KOPT-K1 (cell line): ENCODE data around the gene TBC1D8.

ENCODE experiments used
- H3K27ac ChIP-seq: fragments of 200-600 bp; sonication (generic); 2 replicates; pipeline ENCODE4 v1.5.1; 2016; ENCODE audit warnings: antibody characterized with exemption, mild to moderate bottlenecking, low read depth, low read length; ENCODE audit not compliant: poor library complexity, severe bottlenecking
- H3K36me3 ChIP-seq: fragments of 200-600 bp; sonication (generic); 2 replicates; pipeline ENCODE4 v1.5.1; 2017; ENCODE audit warnings: antibody characterized with exemption, mild to moderate bottlenecking, low read length, moderate library complexity; ENCODE audit not compliant: insufficient read depth
- H3K9me3 ChIP-seq: fragments of 200-600 bp; sonication (generic); 2 replicates; pipeline ENCODE4 v1.5.1; 2017; ENCODE audit warnings: antibody characterized with exemption, low read length, mild to moderate bottlenecking; ENCODE audit not compliant: insufficient read depth, poor library complexity, severe bottlenecking

TBC1D8 gene

GRCh38 chr2:101027852-101028251 is 123.3 kb downstream of the TBC1D8 start:
- H3K36me3 ChIP-seq: peaks cover 19% of the 10 kb centered on the region
- H3K27ac ChIP-seq: no peak overlapping the region
- H3K9me3 ChIP-seq: no peaks in the 10 kb centered on the region

DNA sequence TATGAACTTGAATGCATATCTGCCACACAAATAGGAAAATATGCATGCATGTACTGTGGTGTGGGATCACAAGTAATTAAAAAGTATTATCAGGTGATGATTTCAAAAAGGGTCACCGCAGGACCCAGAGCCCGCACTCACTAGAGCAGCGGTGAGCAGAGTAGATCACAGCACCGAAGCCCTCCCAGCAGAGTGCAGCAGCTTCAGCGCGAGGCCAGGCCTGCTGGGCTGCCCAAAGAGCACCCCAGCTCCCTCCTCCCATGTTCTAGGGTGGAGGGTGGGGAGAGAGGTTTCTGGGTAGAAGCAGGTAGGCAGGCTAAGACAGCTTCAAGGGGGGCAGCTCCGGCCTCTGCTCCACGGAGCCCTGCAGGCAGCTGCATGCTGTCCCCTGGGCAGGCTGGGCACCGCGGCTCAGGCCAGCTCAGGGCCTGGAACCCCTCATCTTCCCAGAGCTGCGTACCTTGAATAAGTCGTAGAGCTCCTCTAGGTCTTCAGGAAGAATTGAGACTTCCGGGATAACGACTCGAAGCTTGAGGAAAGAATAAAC is 124.2 kb downstream of the TBC1D8 start:
- Histone ChIP-seq H3K27ac (no peak overlapping the region), H3K36me3 (peaks cover 20% of the 10 kb centered on the region), H3K9me3 (no peaks in the 10 kb centered on the region)

DNA sequence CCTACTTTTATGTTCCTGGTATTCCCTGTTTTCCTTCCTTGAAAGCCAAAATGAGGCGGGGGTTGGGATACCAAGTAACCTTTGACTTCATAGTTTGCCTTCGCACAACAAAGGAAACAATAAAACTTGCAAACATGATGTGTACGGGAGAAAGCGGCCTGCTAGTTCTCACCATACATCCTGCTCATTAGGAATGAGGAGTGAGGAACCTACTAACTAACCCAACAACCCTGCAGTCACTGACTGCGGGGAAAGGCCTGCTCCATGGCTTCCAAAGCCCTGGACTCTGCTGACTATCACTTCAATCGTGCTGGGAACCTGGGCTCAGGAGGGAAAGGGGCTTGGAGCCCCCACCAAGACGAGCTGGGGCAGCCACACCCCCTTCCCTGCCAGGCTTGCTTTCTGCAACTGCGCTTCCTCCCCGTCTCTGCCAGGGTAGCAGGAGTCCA is 124.9 kb downstream of the TBC1D8 start:
- no peak overlapping the region for H3K27ac ChIP-seq
- H3K9me3 ChIP-seq: no peaks in the 10 kb centered on the region
- H3K36me3 ChIP-seq: peaks cover 27% of the 10 kb centered on the region

DNA sequence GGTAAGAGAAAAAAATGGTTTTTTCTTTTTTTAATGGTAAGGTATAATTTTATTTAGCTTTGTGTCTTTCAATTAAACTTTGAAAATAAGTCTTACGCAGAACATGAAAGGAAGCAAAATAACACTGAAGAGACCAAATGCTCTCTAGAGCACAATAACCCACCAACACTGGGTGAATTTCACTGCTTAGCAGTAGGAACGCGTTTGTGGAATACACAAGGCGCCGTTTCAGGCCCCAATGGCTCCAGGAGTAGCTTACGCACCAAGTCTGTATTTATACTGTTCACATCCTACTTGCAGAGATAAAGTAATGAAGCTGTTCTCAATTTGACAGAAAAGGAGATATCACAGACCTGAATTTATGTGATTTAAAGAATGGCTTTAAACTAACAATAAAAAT is 125.6 kb downstream of the TBC1D8 start:
- H3K9me3 ChIP-seq: no peaks in the 10 kb centered on the region
- H3K36me3 ChIP-seq: peaks cover 35% of the 10 kb centered on the region

GRCh38 chr2:101023327-101024107 is 127.7 kb downstream of the TBC1D8 start:
- H3K36me3 ChIP-seq: peaks cover 55% of the 10 kb centered on the region
- no peak overlapping the region for H3K27ac ChIP-seq
- H3K9me3 ChIP-seq: no peaks in the 10 kb centered on the region

More for the DNA sequence above, 125.6 kb downstream of the TBC1D8 start:
- no peak overlapping the region for H3K27ac ChIP-seq

DNA sequence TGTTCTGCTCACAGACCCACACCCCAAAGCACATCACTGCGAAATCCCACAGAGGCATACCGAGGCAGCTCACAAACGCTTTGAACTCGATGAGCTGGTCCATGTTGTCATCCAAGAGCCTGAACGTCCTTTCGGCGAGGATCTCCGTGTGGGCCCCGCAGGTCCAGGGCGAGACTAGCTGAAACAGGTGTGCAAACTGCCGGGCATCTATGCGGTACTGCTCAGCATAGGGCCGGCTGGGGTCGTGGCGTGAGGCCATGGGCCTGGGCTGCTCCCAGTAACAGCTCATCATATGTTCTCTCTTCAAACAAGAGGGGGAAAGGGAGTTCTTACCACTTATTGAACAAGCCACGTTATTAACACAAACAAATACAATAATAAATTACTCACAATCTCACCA is 129.0 kb downstream of the TBC1D8 start:
- peaks cover 64% of the 10 kb centered on the region for H3K36me3 ChIP-seq
- H3K27ac ChIP-seq: no peak overlapping the region
- H3K9me3 ChIP-seq: no peaks in the 10 kb centered on the region

- Histone ChIP-seq H3K36me3 (peaks cover 72% of the 10 kb centered on the region), H3K27ac (no peak overlapping the region), H3K9me3 (peaks cover 8% of the 10 kb centered on the region)
These were observed 132.2 kb downstream of the TBC1D8 start for GRCh38 chr2:101018934-101019333.

GRCh38 chr2:101017371-101017770 is 133.8 kb downstream of the TBC1D8 start:
- Histone ChIP-seq H3K9me3 (peaks cover 8% of the 10 kb centered on the region), H3K36me3 (peaks cover 84% of the 10 kb centered on the region), H3K27ac (no peak overlapping the region)

GRCh38 chr2:101014264-101014857 is 136.8 kb downstream of the TBC1D8 start:
- no peak overlapping the region for H3K27ac ChIP-seq
- peaks cover 8% of the 10 kb centered on the region for H3K9me3 ChIP-seq

DNA sequence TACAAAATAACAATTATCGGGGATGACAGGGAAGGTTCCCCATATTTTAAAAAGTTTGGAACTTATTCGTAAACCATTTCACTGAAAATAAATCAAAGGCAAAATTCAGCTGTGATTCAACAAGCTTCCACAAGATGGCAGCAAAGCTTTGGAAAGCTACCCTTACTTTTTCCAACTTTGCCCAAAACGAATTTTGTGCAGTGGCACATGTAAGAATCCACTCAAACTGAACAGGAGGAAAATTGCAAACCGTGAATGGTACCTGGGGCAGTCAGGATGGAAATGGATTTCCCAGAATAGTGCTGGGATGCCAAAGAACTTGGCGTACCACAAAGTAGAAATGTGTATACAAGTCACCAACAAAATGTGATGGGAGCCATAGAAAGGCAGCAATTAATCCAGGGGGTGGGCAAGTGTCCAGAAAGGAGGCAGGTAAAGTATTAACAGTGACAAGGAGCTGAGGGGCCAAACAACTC is 138.4 kb downstream of the TBC1D8 start:
- Histone ChIP-seq H3K27ac (no peak overlapping the region), H3K9me3 (peaks cover 8% of the 10 kb centered on the region), H3K36me3 (peaks cover 83% of the 10 kb centered on the region)

More at GRCh38 chr2:101014264-101014857, 136.8 kb downstream of the TBC1D8 start:
- peaks cover 84% of the 10 kb centered on the region for H3K36me3 ChIP-seq

DNA sequence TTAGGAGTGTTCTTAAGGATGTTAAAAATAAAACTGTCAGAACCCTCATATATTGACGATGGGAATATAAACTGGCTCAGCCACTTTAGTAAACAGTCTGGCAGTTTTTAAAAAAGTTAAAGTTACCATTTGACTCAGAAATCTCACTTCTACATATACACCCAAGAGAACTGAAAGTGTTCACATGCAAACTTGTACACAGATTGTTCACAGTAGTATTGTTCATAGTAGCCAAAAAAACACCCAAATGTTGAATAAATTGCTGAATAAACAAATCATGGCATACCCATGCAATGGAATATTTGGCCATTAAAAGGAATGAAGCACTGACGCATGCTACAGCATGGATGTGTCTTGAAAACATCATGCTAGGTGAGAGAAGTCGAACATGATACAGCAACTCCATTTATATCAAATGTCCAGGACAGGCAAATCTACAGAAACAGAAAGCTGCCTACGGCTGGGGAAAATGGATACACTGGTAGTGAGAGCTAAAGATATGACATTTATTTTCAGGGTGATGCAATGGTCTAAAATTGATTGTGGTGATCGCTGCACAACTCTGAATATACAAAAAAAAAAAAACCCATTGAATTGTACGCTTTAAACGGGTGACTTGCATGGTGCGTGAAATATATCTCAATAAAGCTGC is 139.0 kb downstream of the TBC1D8 start:
- Histone ChIP-seq H3K27ac (no peak overlapping the region), H3K9me3 (peaks cover 8% of the 10 kb centered on the region), H3K36me3 (peaks cover 83% of the 10 kb centered on the region)

GRCh38 chr2:101011152-101011551 is 140.0 kb downstream of the TBC1D8 start:
- Histone ChIP-seq H3K27ac (no peak overlapping the region), H3K36me3 (peaks cover 91% of the 10 kb centered on the region)

GRCh38 chr2:101007415-101008345 is 143.5 kb downstream of the TBC1D8 start:
- Histone ChIP-seq H3K36me3 (peaks cover 96% of the 10 kb centered on the region), H3K9me3 (no peaks in the 10 kb centered on the region), H3K27ac (no peak overlapping the region)

More at GRCh38 chr2:101011152-101011551, 140.0 kb downstream of the TBC1D8 start:
- peaks cover 8% of the 10 kb centered on the region for H3K9me3 ChIP-seq

DNA sequence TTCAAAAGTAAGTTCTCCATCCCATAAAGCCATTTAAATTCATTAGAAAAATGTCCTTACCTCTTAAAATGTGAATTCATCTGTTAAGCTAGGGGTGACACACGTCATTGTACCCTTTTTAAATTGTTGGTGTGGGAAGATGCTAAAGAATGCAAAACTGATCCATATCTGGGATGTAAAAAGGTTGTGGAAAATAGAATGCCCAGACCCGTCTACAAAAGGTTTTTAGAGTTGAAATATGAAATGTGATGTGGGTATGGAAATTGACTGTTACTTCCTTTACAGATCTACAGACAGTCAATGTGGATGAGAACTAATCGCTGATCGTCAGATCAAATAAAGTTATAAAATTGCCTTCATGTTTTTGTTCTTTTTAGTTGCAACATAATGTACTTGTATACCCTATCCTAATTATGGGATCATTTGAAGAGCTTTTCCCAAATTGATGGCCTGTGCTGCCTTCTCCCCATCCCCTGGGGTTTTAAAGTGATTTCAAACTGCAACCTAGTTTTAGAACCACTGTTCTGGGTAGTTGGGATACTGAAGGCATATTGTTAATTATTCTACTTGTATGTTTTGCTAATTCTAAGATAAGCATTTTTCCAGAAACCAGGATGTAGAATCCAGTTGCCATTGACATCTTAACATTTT is 145.0 kb downstream of the TBC1D8 start:
- H3K27ac ChIP-seq: no peak overlapping the region
- peaks cover 87% of the 10 kb centered on the region for H3K36me3 ChIP-seq
- H3K9me3 ChIP-seq: no peaks in the 10 kb centered on the region
